Type B pancreatic cell (in vitro differentiated cells): ENCODE data around the gene TSPAN2. TPM values are rescaled to one million over a fixed set of nuclear protein-coding genes. Genes with fewer than 3 reads are reported as not detected.
A peak's percentile ranks its signal among the peaks of the same experiment; 100 is the strongest.

ENCODE experiments used
- DNase-seq: peaks from one replicate; pipeline ENCODE4 v3.0.0; 2021; ENCODE audit warnings: mixed read lengths; ENCODE audit not compliant: unreplicated experiment; ENCODE audit errors: extremely low spot score
- H3K27ac Mint-ChIP-seq: 2 replicates; pipeline ENCODE4 v1.8.0; 2021; ENCODE audit warnings: mild to moderate bottlenecking, mixed read lengths
- H3K27me3 Mint-ChIP-seq: 2 replicates; pipeline ENCODE4 v1.8.0; 2021; ENCODE audit warnings: mixed read lengths
- H3K36me3 Mint-ChIP-seq: 2 replicates; pipeline ENCODE4 v1.8.0; 2021; ENCODE audit warnings: mixed read lengths
- H3K4me1 Mint-ChIP-seq: one replicate; pipeline ENCODE4 v1.8.0; 2021; ENCODE audit warnings: mixed read lengths; ENCODE audit not compliant: unreplicated experiment
- H3K4me3 Mint-ChIP-seq: 2 replicates; pipeline ENCODE4 v1.8.0; 2021; ENCODE audit warnings: mild to moderate bottlenecking, mixed read lengths
- H3K9me3 Mint-ChIP-seq: 2 replicates; pipeline ENCODE4 v1.8.0; 2021; ENCODE audit warnings: mixed read lengths
- total RNA-seq: library from RNA; stranded (reverse); gene quantifications from 2 replicates; pipeline ENCODE4 v1.2.1, GENCODE V29; 2021; ENCODE audit warnings: low replicate concordance
- TF ChIP-seq, protein P1 (sequence below): fragments of 200-600 bp; sonication (generic); conservative IDR thresholded peaks from 2 replicates; pipeline ENCODE4 v1.5.0; 2021; ENCODE audit warnings: antibody characterized with exemption, mild to moderate bottlenecking

The TSPAN2 gene
- total RNA-seq, 1 donor from 2014 or later = 29.6 TPM

DNA sequence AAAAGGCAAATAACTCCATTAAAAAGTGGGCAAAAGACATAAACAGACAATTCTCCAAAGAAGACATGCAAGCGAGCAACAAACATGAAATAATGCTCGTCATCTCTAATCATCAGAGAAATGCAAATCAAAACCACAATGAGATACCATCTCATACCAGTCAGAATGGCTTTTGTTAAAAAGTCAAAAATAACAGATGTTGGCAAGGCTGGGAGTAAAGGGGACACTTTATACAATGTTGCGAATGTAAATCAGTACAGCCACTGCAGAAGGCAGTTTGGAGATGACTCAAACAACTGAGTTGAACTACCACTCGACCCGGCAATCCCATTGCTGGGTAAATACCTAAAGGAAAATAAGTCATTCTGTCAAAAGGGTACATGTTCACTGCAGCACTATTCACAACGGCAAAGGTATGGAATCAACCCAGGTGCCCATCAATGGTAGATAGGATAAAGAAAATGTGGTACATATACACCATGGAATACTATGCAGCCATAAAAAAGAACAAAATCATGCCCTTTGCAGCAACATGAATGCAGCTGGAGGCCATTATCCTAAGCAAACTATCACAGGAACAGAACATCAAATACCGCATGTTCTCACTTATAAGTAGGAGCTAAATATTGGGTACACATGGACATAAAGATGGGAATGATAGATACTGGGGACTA, 25.9 kb downstream of the TSPAN2 start:
- H3K9me3 Mint-ChIP-seq = no peaks in the 10 kb centered on the region
- H3K36me3 Mint-ChIP-seq = peaks cover 7% of the 10 kb centered on the region
- DNase-seq = no peak
- H3K4me1 Mint-ChIP-seq = peaks cover 6% of the 10 kb centered on the region
- H3K4me3 Mint-ChIP-seq = peak overlapping the region; percentile 10
- H3K27me3 Mint-ChIP-seq = no peaks in the 10 kb centered on the region
- TF ChIP-seq, protein P1, sequence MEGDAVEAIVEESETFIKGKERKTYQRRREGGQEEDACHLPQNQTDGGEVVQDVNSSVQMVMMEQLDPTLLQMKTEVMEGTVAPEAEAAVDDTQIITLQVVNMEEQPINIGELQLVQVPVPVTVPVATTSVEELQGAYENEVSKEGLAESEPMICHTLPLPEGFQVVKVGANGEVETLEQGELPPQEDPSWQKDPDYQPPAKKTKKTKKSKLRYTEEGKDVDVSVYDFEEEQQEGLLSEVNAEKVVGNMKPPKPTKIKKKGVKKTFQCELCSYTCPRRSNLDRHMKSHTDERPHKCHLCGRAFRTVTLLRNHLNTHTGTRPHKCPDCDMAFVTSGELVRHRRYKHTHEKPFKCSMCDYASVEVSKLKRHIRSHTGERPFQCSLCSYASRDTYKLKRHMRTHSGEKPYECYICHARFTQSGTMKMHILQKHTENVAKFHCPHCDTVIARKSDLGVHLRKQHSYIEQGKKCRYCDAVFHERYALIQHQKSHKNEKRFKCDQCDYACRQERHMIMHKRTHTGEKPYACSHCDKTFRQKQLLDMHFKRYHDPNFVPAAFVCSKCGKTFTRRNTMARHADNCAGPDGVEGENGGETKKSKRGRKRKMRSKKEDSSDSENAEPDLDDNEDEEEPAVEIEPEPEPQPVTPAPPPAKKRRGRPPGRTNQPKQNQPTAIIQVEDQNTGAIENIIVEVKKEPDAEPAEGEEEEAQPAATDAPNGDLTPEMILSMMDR = no peak
- peak overlapping the region; percentile 95 for H3K27ac Mint-ChIP-seq

DNA sequence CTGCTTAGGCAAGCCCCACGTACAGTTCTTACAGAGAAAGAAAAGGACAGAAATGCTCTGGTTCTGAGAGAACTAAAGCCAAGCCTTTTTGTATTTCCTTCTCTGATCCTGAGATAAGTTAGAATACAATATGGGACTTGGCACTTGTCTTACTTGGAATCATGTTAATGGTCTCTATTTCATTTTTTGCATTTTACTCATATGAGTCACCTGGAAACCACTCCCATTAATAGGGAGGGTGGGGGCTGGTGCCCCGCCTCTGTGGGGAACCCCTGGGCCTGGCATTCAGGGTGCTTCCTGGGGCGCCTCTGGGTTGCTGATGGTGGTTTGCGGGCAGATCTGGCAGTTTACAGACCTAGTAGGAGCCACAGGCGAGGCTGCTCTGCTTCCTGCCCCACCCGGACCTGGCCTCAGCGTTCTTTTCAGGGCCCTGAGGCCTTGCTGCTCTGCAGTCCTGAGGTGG, 26.7 kb downstream of the TSPAN2 start:
- Mint-ChIP-seq H3K4me3 (no peak overlapping the region), H3K9me3 (no peaks in the 10 kb centered on the region), H3K4me1 (peaks cover 6% of the 10 kb centered on the region), H3K27me3 (no peaks in the 10 kb centered on the region), H3K27ac (peak overlapping the region; percentile 95), H3K36me3 (peaks cover 10% of the 10 kb centered on the region)
- no peak for DNase-seq
- TF ChIP-seq, protein P1 = no peak

DNA sequence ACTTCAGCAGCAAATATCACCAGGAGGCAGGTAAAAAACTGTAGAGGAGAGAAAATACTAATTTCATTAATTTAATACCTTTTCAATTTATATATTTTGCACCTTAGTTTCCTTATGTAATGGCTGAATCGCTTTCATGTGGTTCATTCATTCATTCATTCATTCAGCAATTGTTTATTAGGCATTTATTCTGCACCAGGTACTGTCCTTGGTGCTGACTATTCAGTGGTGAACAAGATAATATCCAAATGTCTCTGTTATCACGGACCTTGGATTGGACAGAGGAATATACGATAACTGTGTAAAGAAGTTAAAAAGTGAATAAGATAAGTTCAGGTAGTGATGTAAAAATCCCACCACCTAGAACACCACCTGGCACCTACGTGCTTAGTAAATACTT, 28.8 kb downstream of the TSPAN2 start:
- TF ChIP-seq, protein P1 = no peak
- H3K36me3 Mint-ChIP-seq = peaks cover 7% of the 10 kb centered on the region
- H3K4me3 Mint-ChIP-seq = no peak overlapping the region
- H3K9me3 Mint-ChIP-seq = no peaks in the 10 kb centered on the region
- DNase-seq = no peak
- no peaks in the 10 kb centered on the region for H3K27me3 Mint-ChIP-seq
- H3K4me1 Mint-ChIP-seq = peaks cover 6% of the 10 kb centered on the region
- H3K27ac Mint-ChIP-seq = peak overlapping the region; percentile 3

DNA sequence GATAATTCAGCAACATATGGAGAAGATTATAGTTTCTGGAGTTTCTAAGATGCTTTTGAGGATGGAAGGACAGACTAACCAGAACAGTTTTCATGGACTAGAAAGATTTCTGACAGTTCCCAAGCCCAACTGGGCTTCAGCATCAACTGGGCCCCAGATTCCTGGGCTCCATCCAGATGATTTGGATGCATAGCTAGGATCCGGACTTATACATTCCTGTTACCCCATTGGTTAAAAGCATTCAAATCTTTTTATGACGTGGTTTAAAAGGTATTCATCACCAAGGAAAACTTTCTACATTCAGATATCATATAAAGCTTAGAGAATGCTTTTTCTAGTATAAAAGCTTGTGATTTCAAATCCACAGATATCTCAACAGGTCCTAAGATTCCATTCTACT, 30.0 kb downstream of the TSPAN2 start:
- TF ChIP-seq, protein P1 = no peak
- Mint-ChIP-seq H3K9me3 (no peaks in the 10 kb centered on the region), H3K4me3 (no peak overlapping the region), H3K27ac (no peak overlapping the region), H3K27me3 (no peaks in the 10 kb centered on the region), H3K36me3 (peaks cover 10% of the 10 kb centered on the region), H3K4me1 (peaks cover 6% of the 10 kb centered on the region)
- DNase-seq = no peak

DNA sequence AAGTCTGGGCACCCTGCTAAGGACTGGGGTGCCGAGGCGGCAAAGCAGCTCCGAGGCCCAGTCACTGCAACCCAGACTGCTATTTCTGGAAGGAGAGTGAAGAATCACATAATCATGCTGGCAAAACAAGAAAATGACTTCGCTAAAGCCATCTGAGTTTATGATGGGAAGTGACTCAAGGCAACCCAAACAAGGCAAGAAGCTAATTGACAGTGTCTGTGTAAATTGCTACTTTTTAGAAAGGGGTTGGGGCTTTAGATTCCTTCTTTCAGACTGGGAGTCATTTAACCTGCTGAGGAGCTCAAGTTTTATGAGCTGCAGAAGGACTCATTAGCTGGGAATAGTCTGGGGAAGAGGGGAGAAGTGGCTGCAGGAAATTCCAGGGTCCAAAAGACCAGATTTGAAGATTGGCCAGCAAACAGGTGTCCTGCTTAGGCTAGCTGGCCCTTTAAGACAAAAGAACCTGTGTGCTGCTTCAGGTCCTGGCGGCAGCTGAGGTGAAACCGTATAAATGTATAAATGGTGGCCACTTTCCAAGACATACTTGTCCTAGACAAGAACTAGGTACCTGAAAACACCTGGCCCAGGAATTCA, 31.5 kb downstream of the TSPAN2 start:
- TF ChIP-seq, protein P1 = no peak
- no peak for DNase-seq
- no peak overlapping the region for H3K4me3 Mint-ChIP-seq
- H3K4me1 Mint-ChIP-seq = peaks cover 6% of the 10 kb centered on the region
- no peaks in the 10 kb centered on the region for H3K9me3 Mint-ChIP-seq
- peaks cover 10% of the 10 kb centered on the region for H3K36me3 Mint-ChIP-seq
- no peaks in the 10 kb centered on the region for H3K27me3 Mint-ChIP-seq
- H3K27ac Mint-ChIP-seq = no peak overlapping the region
